SKM-1 treated with dmso at 0.1 percent for 144 hours (cell line): Measurements from ENCODE around the gene SEC22C.

Source experiments
- DNase-seq: peaks from one replicate; lab custom pipeline; 2025; ENCODE audit not compliant: unreplicated experiment; lab: John Stamatoyannopoulos, UW

The SEC22C gene

DNA sequence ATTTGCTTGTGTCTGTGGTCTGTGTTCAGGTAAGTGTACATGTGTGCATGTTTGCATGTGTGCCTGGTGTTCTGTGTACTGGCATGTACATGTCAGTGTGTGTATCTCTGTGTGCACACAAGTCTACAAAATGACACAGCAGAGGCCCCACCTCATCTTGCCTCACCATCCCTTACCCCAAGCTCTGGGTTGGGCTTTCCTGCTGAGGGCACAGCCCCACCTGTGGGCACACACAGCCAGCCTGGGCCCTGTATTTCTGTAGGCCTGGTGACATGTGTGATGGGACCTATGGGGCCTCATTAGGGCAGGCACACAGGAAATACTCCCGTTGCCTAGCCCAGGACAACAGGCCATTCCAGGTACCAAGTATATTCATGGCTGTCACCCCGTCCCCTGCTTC is 65.8 kb downstream of the SEC22C start:
- DNase-seq, result no peak

DNA sequence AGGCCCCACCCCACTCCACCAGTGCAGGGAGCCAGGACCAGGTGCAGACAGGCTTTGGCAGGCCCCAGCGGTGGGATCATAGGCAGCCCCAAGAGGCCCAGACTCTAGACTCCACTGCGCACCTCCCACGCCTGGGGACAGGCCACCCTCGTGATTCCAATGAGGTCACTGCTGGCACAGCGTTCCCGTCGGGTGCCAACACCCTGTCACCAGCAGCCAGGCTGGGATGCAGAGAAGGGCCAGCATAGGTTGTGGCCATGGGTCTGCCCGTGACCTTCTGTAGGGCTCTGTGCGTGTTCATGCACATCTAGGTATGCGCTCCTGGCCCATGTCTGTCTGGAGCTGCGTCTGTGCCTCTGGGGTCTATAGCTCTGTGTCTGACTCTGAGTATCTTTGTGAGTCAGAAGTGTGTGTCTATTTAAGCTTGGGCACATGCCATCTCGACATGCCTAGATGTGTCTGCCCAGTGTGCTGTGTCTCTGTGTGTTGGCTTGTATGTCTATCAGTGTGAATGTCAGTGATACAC is 66.3 kb downstream of the SEC22C start:
- DNase-seq, result no peak

DNA sequence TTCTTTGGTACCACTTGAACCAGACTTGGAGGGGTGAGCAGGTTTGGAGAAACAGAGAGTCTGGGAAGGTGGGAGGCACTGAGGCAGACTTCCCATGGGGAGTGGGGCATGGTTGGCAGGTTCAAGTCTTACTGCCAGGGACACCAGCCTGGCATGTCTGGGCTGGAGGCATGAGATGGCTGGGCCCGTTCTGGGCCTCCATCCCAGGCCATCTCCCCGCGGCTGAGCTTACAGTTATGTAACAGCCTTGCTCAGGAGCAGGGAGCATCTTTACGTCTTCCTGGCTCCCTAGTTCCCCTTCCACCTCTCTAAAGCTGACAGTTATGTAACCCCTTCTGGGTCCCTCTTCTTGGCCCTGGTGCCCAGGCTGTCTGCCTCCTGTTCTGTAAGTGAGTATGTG is 66.9 kb downstream of the SEC22C start:
- DNase-seq, result no peak

GRCh38 chr3:42513521-42513920 is 68.2 kb downstream of the SEC22C start:
- DNase-seq, result no peak

GRCh38 chr3:42513121-42513520 is 68.6 kb downstream of the SEC22C start:
- DNase-seq, result no peak

DNA sequence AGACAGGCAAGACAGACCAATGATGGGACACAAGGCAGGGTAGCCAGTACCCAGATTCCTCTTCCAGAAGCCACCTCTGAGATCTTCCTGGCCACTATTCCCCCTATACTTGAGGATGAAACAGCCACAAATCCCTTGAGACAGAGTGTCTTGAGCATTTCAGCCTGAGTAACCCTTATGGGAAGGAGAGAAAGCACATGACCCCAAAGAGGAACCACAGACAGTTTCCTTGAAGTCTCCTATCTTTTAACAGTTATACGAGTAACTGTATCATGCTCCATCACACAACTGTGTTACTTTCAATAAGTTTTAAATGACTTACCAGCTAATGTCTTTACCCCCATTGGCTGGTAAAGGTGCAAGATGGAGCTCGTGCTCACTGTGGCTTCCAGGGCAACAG is 70.0 kb downstream of the SEC22C start:
- DNase-seq, result no peak

- no peak for DNase-seq
Observed at GRCh38 chr3:42511201-42511600, 70.6 kb downstream of the SEC22C start.

DNA sequence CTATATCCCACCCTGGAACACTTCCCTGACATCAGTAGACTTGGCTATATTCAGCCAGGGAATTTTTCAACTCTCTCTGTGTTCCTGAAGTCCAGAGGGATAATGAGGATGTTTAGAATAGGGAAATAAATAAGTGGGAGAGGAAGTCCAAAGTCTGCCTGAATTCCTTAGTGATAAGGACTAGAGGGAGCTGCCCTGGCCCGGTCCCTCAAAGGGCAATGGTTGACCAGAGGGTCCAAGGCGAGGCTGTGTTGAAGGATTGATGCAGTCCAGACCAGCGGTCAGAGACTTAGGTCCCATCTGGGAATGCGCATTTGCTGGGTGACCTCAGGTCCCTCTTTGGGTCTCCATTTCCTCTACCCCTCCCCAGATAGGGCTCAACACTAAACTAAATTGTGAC is 71.4 kb downstream of the SEC22C start:
- no peak for DNase-seq

DNA sequence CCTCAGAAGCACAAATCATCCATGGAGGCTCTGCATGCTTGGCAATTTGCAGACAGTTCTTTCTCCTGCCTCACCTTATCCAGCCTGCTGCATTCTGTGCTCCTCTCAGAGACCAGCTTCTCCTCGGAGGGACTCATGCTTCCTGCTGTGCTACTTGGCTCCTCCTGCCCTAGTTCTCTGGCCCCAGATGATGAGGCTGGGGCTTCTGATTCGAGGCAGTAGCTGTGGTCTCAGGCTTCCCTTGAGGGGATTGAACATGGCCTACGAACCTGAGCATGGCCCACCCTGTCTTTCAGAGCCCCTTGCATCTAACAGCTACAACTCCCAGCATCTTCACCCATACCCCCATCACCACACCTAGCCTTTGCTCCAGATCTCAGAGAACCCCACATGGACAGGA is 72.7 kb downstream of the SEC22C start:
- no peak for DNase-seq

- no peak for DNase-seq
Observed at GRCh38 chr3:42508562-42508961, 73.2 kb downstream of the SEC22C start.

- DNase-seq, result no peak
Observed at GRCh38 chr3:42507761-42508335, 73.9 kb downstream of the SEC22C start.

DNA sequence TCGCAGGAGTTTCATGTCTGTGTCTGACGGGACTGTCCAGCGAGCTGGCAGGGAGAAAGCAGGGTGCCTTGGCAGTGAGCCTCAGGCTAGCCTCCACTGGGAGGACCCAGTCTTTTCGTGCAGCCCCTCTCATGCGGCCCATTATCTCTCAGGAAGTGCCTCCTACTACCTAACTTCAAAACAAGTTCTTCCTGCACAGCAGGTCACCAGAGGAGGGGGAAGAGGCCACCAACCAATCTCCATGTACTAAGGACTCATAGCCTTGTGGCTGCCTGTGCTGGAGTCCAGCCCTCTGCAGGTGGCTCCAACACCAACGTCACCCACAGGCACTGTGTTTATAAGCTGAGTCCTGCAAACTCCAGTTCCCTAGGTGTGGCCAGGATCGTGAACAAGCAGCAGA is 74.5 kb downstream of the SEC22C start:
- DNase-seq, result no peak

GRCh38 chr3:42505849-42506410 is 75.8 kb downstream of the SEC22C start:
- no peak for DNase-seq

DNA sequence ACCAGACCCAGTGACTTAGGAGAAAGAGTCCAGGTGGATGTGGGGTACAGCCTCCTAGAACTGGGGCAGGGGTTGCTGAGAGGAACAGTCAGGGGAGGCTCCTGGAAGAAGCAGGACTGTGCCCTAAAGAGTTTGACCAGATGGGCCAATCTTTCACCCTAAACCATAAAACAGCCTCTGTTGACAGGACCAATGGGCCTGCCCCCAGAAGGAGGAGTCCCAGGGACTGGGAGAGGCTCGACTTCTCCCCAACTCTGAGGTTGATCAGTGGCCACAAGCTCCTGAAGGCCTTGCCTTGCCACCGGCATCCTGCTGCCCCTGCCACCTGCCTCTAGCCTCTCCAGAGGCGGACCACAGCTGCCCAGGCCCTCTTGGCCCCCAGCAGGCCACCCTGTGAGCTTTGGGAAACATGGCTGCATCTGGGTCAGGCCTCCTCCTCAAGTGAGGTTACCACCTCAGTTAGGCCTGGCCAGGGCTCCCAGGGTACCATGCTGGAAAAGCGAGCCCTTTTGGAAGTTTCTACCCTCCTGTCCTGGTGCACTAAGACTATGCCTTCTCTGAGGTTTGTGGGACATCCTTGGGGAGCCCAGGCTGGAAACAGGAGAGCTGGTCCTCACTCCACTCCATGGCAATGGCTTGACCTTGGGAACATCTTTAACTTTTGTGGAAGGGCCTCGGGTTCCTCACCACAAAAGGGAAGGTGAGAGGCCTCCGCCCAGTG is 76.5 kb downstream of the SEC22C start:
- no peak for DNase-seq

- no peak for DNase-seq
Observed at GRCh38 chr3:42504334-42505127, 77.2 kb downstream of the SEC22C start.

GRCh38 chr3:42503957-42504333 is 77.8 kb downstream of the SEC22C start:
- DNase-seq, result no peak

GRCh38 chr3:42503251-42503924 is 78.4 kb downstream of the SEC22C start:
- no peak for DNase-seq

- DNase-seq, result peak; percentile 74
Observed at GRCh38 chr3:42502429-42503250, 79.1 kb downstream of the SEC22C start, which contains the start of gene VIPR1. VIPR1 (plus strand) TSS chr3:42502643; CDS start chr3:42502736, 93 bp downstream.

DNA sequence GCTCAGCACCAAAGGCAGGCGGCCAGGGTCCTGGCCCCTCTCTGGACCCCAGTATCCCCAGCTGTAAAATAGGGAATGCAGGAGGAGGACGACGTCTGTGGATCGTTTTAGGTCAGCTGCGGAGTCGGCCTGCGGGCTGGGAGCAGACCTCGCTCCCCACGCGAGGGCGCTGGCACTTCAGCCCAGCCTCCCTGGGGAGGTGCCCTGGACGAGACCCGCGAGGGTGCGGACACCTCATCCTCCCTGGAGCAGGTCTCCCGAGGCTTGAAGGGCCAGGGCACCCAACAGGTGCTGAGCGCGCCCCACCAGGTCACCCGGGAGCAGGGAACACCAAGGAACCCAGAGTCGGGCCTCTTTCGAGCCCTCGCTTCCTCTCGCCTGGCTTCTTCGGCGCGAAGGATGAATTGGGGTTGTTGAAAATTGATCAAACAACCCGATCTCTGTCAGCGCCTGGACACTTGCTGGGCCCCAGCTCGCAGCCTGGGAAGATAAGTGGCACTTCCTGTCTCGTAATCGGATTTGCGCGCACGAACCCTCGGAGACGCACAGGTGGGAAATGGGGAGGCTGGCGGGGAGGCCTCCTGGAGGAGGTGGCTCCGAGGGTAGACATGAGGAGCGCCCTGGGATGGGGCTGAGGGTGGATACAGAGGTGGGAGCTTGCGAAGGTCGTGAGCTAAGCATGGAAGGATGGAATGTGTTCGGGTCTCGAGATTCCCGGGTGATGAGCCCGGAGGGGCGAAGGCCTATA is 79.9 kb downstream of the SEC22C start:
- DNase-seq, result peak; percentile 76

DNA sequence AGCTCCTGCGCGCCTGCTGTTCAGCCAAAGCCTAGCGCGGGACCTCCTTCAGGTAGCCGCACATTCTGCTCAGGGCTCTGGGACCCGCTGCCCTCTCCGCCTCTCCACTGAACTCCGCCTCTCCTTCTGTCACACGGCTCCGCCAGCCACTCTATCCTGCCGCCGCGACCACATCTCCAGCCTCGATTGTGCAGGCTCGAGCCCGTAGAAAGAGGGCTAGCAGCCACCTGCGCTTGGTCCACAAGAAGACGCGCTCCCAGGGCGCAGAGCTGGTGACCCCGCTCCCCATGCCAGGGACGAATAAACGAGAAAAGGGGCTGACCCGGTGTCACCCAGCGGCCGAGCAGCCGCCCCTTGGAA is 80.5 kb downstream of the SEC22C start:
- no peak for DNase-seq
